Measurements from ENCODE around the gene ABCC6. TPM values are rescaled to one million over a fixed set of nuclear protein-coding genes. Genes with fewer than 3 reads are reported as not detected.
A peak's percentile ranks its signal among the peaks of the same experiment; 100 is the strongest.

ABCC6 gene
- total and polyA plus RNA-seq, 2 of the 13 experiments (the other 11 are each of a cell fraction or from before 2014, with no cell fraction given), result 82.4 to 105 TPM

DNA sequence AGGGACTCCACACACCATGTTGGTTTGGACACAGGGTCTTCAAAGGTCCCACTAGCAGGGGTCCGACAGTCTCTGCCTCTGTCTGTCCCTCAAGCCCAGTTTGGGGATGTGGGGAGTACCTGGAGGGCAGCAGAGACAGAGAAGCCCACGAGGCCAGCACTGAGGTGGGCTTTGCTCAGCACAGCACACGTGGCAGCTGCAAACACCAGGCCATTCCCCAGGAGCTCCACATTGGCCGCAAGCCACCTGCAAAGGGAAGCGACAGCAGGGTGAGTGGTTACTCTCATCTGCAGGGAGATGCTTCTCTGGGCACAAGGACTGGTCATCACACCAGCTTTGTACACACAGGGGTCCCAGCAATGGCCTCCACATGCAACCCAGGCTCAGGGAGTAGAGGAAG is 62.0 kb downstream of the ABCC6 start:
- Histone ChIP-seq H3K9ac (ENCODE audit: insufficient read depth, low read depth, low read length) (no peak overlapping the region), H3K27ac (ENCODE audit: extremely low read length, insufficient read depth, low read length) (no peak overlapping the region), H3K4me1 (ENCODE audit: insufficient read depth, low read length) (no peaks in the 10 kb centered on the region), H4K20me1 (ENCODE audit: insufficient read depth, low read length) (no peaks in the 10 kb centered on the region), H3K4me3 (replicated peaks in 1 of 3; ENCODE audit: insufficient read depth in 1 of 3, low read depth in 2 of 3, low read length in 3 of 3) (no peak overlapping the region), H3K4me2 (ENCODE audit: low read depth, low read length) (no peak overlapping the region), H3K79me2 (ENCODE audit: insufficient read depth, low read length) (no peaks in the 10 kb centered on the region), H3K36me3 (replicated peaks in 1 of 2; ENCODE audit: control insufficient read depth in 1 of 2, insufficient read depth in 2 of 2, low read length in 2 of 2) (peaks cover 75 to 99% of the 10 kb centered on the region in 2 experiments), H2AFZ (ENCODE audit: low read length) (no peak overlapping the region), H3K27me3 (ENCODE audit: control insufficient read depth in 1 of 2, insufficient read depth in 2 of 2, low read length in 2 of 2) (no peaks in the 10 kb centered on the region), H3K9me3 (ENCODE audit: low read length) (peaks cover 14% of the 10 kb centered on the region; the same call in 1 of the 2 replicates)
- CTCF ChIA-PET (ENCODE audit: low intra/inter-chr PET ratio, low total read pairs), result no interaction called here
- DNase-seq (ENCODE audit: low spot score) (no peak), ATAC-seq (peak; percentile 11; the same call in 1 of the 3 replicates), FAIRE-seq (no peak)
- BruUV-seq (replicated peaks), result no TSS peak
- TF ChIP-seq AGO2 (optimal IDR thresholded peaks at IDR 0.05; ENCODE audit: low read depth, low read length) (peak; percentile 58), KDM2A (CRISPR knock-in tag; IDR thresholded peaks at IDR 0.05; ENCODE audit: borderline replicate concordance, low read depth) (peak; percentile 27; the same call in 1 of the 2 replicates), HDAC6 (IDR thresholded peaks at IDR 0.05; ENCODE audit: low read depth, low read length) (no peak)
- in situ Hi-C loops (cut with HindIII; ENCODE audit: extremely low pct_ligation_motif_present, low pct_unique_long_range_greater_than_20kb), result no loop called here
- POLR2A ChIA-PET, result interaction anchor here (2.5 kb wide), 1 partner anchor 12 kb away, joined by 6 read pairs; no protein-coding TSS in a partner anchor
- 80% methylated on average over 5 of the region's 5 CpGs for WGBS (ENCODE audit: low lambda C conversion rate)
- intact Hi-C loops (cut with micrococcal nuclease; ENCODE audit: unreplicated experiment), result no loop called here

DNA sequence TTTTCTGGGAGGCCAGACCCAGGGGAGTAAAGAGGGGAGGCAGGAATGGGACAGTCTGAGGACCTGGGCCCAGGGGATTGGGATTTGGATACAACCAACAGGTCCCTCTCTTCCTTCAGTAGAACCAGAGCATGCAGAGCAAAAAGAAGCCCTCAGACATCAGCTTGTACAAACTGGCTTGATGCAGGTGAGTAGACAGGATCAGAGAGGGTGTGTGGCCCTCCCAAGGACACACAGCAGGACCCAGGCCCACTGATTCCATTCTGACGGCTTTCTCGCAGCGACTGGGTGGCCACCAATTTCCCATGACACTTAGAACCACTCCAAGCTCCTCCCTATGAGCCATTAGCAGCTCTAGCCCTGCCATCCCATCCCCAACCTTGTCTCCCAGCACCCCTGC is 63.6 kb downstream of the ABCC6 start:
- 97% methylated on average over 3 of the region's 3 CpGs for WGBS (ENCODE audit: low lambda C conversion rate)
- CTCF ChIA-PET (ENCODE audit: low intra/inter-chr PET ratio, low total read pairs), result no interaction called here
- TF ChIP-seq ZNF775 (CRISPR knock-in tag; IDR thresholded peaks at IDR 0.05; ENCODE audit: borderline replicate concordance) (no peak), ZNF768 (CRISPR knock-in tag; IDR thresholded peaks at IDR 0.05) (peak; percentile 99), RBM22 (optimal IDR thresholded peaks at IDR 0.05; ENCODE audit: low read length) (peak; percentile 61), KDM5A (IDR thresholded peaks at IDR 0.05; ENCODE audit: borderline replicate concordance, low read length) (no peak)
- TF ChIP-seq, protein P1, sequence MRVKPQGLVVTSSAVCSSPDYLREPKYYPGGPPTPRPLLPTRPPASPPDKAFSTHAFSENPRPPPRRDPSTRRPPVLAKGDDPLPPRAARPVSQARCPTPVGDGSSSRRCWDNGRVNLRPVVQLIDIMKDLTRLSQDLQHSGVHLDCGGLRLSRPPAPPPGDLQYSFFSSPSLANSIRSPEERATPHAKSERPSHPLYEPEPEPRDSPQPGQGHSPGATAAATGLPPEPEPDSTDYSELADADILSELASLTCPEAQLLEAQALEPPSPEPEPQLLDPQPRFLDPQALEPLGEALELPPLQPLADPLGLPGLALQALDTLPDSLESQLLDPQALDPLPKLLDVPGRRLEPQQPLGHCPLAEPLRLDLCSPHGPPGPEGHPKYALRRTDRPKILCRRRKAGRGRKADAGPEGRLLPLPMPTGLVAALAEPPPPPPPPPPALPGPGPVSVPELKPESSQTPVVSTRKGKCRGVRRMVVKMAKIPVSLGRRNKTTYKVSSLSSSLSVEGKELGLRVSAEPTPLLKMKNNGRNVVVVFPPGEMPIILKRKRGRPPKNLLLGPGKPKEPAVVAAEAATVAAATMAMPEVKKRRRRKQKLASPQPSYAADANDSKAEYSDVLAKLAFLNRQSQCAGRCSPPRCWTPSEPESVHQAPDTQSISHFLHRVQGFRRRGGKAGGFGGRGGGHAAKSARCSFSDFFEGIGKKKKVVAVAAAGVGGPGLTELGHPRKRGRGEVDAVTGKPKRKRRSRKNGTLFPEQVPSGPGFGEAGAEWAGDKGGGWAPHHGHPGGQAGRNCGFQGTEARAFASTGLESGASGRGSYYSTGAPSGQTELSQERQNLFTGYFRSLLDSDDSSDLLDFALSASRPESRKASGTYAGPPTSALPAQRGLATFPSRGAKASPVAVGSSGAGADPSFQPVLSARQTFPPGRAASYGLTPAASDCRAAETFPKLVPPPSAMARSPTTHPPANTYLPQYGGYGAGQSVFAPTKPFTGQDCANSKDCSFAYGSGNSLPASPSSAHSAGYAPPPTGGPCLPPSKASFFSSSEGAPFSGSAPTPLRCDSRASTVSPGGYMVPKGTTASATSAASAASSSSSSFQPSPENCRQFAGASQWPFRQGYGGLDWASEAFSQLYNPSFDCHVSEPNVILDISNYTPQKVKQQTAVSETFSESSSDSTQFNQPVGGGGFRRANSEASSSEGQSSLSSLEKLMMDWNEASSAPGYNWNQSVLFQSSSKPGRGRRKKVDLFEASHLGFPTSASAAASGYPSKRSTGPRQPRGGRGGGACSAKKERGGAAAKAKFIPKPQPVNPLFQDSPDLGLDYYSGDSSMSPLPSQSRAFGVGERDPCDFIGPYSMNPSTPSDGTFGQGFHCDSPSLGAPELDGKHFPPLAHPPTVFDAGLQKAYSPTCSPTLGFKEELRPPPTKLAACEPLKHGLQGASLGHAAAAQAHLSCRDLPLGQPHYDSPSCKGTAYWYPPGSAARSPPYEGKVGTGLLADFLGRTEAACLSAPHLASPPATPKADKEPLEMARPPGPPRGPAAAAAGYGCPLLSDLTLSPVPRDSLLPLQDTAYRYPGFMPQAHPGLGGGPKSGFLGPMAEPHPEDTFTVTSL (CRISPR knock-in tag; IDR thresholded peaks at IDR 0.05; ENCODE audit: borderline replicate concordance), result no peak

More for the DNA sequence above, 63.6 kb downstream of the ABCC6 start:
- H3K27ac ChIP-seq (ENCODE audit: extremely low read length, insufficient read depth, low read length), result no peak overlapping the region
- H3K79me2 ChIP-seq (ENCODE audit: insufficient read depth, low read length), result no peaks in the 10 kb centered on the region
- H3K9ac ChIP-seq (ENCODE audit: insufficient read depth, low read depth, low read length), result no peak overlapping the region
- H2AFZ ChIP-seq (ENCODE audit: low read length), result no peak overlapping the region
- H3K4me3 ChIP-seq (replicated peaks in 1 of 3; ENCODE audit: insufficient read depth in 1 of 3, low read depth in 2 of 3, low read length in 3 of 3), result no peak overlapping the region
- BruUV-seq (replicated peaks), result no TSS peak
- H3K36me3 ChIP-seq (replicated peaks in 1 of 2; ENCODE audit: control insufficient read depth in 1 of 2, insufficient read depth in 2 of 2, low read length in 2 of 2), result peaks cover 67 to 97% of the 10 kb centered on the region in 2 experiments
- DNase-seq (ENCODE audit: low spot score) (no peak), ATAC-seq (no peak), FAIRE-seq (no peak)
- H3K9me3 ChIP-seq (ENCODE audit: low read length), result peaks cover 14% of the 10 kb centered on the region; the same call in 1 of the 2 replicates
- no peaks in the 10 kb centered on the region for H4K20me1 ChIP-seq (ENCODE audit: insufficient read depth, low read length)
- no peaks in the 10 kb centered on the region for H3K27me3 ChIP-seq (ENCODE audit: control insufficient read depth in 1 of 2, insufficient read depth in 2 of 2, low read length in 2 of 2)
- H3K4me2 ChIP-seq (ENCODE audit: low read depth, low read length), result no peak overlapping the region
- intact Hi-C loops (cut with micrococcal nuclease; ENCODE audit: unreplicated experiment), result no loop called here
- POLR2A ChIA-PET, result interaction anchor here (0.8 to 2.5 kb wide), 2 partner anchors 9 to 10 kb away, joined by 3 to 6 read pairs; no protein-coding TSS in a partner anchor
- in situ Hi-C loops (cut with HindIII; ENCODE audit: extremely low pct_ligation_motif_present, low pct_unique_long_range_greater_than_20kb), result no loop called here
- H3K4me1 ChIP-seq (ENCODE audit: insufficient read depth, low read length), result no peaks in the 10 kb centered on the region

Data from HepG2 (cell line).